Activated CD4-positive, alpha-beta T cell treated with anti-CD3 and anti-CD28 coated beads for 48 hours (primary cell): ENCODE measurements around the gene ZNF740.

ENCODE experiments used
- DNase-seq: peaks from one replicate; pipeline ENCODE4 v3.0.0-alpha.2; 2020

Gene ZNF740

DNA sequence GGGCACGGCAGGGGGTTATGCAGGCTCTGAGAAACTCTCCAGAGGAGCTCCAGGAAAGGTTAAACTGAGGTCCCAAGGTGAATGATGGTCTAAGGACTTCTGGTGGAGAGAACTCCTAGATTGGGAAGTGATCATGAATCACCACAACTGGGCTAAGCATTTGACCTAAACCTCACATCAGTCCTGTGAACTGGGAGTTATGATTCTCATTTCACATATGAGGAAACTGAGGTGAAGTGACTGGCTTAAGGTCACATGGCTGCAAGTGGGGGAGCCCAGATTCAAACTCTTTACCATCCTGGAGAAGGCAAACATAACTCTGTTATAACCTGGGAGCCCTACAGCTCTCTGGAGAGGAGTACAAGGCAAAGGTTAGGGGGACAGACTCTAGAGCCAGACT, 47.3 kb downstream of the ZNF740 start:
- DNase-seq: no peak

DNA sequence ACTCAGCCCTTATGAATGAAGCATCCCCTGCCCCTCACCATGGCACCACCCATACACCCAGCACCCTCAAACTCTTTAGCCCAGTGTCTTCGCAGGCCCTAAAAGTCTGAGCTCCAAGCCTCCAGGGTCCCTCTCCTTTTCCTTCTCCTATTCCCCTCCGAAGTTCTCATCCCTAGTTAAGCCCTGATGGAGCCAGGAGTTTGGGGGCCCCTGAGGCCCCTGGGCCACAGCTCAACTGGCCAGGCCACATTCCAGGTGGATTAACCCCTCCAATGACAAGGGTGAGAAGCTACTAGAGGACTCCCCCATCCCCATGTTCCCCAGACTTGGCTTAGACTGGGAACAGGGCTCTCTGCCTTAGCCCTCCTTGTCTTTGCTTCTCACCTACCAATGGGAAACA, 48.9 kb downstream of the ZNF740 start:
- DNase-seq: no peak

DNA sequence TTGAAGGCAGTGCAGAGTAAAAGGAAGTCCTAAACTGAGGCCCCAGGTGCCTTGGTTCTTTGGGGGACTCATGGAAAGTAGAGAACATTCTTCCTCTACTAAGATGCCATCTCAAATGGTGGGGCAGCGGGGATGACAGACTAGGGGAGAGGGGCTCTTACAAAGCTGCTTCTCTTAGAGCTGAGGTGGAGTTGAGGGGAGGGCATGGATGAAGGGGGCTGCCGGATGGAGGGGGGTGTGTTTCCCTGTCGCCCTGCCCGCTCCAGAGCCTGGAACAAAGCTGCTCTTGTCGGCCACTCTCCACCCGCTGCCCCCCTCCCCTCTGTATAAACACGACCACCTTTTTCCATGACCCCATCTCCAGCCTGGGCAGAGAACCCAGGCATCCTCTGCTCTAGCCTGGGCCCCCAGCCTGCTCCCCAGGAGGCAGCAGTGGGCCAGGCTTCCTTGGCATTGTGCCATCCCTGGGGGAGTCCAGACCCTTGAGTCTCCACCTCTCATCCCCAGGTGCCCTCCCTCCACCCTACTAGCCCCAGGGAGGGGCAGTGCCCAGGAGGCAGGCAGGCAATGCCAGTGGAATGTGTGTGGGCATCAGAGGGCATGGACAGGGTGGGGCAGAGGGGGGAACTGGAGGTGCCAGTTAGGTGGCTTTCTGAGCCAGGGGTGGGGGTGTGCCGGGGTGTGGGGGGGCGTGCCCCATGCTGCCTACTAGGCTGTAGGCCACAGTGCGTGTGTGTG, 49.8 kb downstream of the ZNF740 start:
- no peak for DNase-seq

DNA sequence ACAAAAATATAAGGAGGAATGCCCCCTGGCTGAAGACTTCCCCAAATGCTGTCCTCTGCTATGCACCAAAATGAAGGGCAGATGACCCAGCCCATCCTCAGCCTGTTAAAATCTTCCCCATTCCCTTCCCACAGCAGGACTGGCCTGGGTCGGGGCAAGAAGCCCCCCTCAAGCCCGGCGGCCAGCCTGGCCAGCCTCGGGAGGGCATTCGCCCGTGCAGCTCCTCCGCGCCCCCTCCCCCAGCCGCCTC, 51.1 kb downstream of the ZNF740 start:
- no peak for DNase-seq

DNA sequence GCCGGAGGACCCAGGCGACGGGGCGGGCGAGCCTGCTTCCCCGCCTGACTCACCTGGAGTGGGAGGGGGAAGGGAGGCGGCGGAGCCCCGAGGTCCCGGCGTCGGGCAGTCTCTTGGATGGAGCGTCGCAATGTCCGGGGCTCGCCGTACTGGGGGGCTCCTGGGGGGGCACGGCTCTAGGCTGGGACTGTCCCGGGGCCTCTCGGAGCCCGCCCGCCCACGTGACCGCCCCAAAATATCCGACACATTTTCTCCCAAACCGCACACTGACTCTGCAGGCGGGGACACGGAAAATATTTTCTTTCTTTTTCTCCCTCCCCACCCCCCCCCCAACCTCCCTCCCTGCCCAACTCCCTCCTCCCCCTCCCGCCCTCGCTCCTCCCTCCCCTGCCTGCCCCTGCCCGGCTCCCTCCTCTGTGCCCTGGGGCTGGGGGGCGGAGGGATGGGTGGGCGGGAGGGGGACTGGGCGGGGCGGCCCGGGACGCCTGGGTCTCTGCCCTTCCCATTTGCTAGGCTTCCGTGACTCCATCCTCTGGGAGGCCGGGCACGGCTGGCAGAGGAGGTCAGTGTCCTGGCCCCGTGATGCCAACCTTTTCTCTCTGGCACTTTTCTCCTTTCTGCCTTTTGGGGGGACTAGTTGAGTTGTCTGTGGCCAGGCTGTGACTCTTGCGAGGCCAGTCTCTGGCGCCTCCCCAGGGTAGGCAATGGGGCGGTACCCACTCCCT, 51.6 kb downstream of the ZNF740 start, which contains the start of gene RARG:
RARG (minus strand) TSS at position 289 of the 725 bp plus-strand sequence. CDS start 4,664 bp downstream, outside the sequence.
- DNase-seq: peak; percentile 75

DNA sequence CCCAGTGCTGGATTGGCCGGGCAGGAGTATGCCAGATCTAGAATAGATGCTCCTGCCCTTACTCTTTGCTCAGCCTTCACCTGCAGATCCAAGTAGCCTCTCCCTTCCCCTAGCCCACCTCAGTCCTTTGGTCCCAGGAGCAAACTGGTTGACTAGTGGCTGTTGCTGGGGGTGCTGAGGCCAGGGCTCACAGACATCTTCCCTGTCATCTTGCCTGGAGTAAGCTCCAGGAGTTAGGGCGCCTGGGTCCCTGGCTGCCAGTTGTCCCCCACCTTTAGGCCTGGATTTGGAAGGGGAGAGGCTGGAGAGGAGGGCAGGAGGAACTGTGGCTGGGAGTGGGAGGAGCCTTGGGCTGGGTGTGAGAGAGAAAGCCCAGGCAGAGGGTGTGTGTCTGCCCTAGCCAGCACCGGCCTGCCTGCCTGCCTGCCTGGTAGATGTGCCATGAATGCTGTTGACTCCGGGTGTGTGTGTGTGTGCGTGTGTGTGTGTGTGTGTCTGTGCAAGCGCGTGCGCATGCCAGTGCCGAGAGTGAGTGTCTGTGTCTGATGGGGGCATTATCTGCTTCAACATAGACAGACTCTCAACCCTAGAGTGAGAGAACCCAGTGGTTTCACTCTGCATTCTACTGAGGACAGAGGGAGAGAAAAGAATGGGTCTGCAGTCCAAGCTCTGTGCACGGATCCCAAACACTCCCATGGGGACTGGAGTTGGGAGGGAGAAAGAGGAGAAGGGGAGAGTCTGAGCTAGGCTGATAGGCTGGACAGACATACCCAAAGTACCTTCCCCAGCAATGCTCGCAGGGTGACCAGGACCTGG, 52.3 kb downstream of the ZNF740 start:
- DNase-seq: peak; percentile 46

DNA sequence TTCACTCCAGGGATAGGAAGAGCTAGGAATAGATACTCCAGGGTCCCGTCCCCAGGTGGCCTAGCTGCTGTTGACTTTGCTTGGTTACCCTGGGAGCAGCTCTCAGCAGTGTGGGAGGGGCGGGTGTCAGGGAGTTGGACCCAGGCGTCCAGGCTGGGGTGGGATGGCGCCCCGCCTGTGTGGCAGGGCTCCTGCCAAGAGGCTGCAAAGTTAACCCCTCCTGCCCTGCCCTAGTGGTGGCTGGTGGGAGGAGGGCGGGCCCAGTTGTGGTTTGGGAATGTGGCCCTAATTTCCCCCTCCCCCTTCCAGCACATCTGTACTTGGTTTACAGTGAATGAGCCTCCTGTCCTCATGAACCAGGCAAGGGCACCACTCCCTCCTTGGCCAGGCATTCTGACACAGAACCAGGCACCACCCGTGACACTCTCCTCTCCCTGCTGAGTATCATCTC, 53.2 kb downstream of the ZNF740 start:
- DNase-seq: no peak

DNA sequence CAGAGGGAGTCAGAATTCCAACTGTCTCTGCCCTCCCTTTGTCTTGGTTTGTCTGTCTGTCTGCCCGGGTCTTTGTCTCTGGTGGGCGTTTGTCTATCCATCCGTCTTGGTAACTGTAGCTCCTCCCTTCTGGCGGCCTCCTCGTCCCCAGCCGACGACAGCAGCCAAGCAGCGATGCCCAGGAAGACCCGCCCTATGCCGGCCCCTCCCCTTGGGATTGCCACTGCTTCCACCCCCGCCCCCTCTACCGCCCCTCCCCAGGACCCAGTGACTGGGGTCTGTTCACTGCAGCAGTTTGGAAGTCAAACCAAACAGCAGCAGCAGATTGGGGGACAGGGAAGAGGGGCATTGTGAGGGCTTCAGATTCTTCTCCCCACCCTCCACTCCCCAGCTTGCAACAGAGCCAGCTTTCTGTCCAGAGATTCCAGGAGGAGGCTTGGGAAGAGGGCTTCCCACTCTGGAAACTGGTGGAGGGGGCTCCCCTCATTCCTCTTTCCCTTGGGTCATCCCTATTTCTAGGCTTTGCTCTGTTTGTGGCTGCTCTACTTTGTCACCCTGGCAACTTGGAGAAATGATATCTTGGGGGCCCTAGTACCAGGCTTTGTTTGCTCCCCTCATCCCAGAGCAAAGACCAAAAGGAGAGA, 53.9 kb downstream of the ZNF740 start:
- DNase-seq: no peak

DNA sequence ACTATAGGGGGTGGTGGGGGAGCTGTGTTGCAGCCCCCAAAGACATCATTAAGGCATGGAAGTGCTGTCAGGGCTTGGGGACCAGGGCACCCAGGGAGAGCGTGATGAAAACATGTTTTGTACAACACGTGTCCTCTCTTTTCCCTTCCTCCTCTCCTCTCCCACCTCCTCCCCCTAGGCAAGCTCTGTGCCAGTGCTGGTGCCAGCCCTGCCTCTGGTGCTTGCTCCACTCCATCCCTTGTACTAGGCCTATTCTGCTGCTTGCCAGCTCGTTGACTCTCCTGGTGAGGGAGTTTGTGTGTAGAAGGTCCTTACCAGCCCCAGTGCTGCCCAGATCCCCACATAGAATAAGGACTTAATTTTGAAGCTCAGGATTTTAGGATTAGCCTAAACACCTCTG, 54.6 kb downstream of the ZNF740 start:
- DNase-seq: no peak

DNA sequence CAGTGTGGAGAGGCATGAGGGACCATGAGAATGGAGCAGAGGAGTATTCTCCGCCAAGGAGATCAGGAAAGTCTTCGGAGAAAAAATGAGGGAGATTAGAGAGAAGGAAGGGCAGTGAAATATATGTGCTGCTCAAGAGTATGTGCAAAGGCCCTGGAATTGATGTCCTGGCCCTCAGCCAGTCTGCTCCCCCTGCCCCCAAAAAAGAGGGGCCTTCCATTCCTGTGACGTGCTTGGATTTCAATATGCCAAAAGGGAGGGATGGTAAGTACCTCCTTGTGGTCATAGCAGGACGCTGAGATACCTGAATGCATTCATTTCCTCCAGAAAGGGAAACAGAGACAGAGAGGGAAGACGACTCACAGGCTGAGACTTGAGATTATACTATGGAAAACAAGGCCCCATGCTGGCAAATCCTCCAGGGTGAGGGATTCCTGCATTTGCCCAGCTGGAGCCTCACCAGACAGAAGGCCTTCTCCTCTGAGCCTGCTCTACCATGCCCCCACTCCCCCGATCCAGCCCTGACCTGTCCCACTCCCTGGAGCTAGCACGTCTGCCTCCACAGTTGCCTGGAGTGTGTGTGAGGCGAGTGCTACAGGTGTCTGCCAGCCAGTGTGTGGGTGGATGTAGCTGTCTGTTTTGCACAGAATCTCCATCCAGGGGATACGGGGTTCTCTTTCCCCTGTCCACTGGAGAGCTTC, 55.4 kb downstream of the ZNF740 start:
- DNase-seq: peak; percentile 49

DNA sequence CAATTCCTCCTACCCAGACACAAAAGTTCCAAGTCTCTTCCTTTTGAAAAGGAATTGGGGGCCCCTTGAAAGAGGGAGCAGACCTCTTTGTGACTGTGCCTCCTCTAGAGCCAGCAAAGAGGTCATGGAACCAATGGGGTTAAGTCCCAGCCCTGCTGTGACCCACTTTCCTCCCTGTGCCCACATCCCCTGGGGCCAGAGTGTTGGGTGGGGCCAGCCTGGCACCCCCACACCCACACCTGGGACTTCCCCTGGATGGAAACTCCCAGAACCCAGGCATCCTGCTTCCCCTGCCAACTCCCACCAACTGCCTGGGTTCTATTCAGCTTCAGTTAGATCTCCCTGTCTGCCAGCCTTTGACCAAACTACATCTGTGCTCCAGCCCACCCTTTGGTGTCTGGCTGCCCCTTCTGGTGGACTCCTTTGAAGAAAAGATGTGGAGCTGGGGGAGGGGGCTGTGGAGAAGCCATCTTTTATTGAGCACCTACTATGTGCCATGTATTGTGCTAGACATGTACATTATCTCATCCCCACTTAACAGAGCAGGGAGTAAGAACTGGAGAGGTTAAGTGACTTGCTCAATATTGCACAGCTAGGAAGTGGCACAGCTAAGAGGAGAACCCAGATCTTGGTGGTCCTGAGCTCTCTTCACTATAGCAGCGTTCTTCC, 56.1 kb downstream of the ZNF740 start:
- peak; percentile 33 for DNase-seq

DNA sequence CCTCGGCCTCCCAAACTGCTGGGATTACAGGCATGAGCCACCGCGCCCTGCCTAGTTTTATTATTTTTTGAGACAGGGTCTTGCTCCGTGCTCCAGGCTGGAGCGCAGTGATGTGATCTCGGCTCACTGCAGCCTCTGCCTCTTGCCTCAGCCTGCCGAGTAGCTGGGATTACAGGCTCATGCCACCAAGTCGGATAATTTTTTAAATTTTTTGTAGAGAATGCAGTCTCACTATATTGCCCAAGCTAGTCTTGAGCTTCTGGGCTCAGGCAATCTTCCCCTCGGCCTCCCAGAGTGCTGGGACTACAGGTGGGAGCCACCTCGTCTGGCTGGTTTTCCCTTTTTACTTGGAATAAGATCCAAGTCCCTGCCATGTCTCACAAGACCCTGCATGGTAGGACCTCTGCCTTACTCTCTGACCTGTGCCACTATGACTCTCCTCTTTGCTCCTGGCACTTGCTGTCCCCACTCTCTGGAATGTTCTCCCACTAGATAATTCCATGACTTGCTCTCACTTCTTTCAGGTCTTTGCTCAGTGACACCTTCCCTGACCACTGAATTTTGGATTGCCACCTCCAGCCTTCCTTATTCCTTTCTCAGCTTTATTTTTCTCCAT, 59.2 kb downstream of the ZNF740 start:
- DNase-seq: no peak

DNA sequence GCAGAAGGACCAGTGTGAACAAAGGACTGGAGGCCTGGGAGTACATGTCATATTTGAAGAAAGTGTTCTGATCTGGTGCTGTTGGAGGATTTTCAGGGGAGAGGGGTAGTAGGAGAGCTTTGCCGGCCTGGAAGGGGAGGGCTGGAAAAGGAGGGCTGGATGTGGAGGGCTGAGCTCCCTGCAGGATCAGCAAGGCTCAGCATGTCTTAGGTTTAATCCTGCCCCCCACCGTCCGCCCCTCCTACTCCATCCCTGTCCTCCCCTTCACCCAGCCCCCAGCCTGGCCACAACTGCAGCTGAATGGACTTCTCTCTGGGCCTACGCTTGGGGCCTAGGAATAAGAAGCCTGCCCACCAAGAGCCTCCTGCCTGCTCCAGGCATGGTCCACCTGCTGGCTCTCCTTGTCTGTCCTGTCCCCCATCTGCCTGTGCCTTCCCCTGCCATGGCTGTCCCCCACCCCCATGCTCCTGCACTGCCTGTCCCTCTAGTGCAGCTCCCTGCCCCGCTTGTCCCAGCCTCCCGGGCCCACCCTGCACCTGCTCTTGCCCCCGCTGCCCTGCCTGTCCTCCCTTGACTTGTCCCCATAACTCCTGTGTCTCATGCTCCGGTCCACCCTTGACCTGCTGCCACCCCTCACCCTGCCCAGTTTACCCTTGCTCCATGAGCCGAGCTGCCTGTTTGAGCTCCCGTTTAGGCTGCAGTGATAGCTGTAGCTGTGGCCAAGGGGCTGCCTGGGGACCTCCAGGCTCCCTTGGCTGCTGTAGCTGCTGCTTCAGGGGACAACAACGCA, 61.3 kb downstream of the ZNF740 start:
- DNase-seq: no peak

DNA sequence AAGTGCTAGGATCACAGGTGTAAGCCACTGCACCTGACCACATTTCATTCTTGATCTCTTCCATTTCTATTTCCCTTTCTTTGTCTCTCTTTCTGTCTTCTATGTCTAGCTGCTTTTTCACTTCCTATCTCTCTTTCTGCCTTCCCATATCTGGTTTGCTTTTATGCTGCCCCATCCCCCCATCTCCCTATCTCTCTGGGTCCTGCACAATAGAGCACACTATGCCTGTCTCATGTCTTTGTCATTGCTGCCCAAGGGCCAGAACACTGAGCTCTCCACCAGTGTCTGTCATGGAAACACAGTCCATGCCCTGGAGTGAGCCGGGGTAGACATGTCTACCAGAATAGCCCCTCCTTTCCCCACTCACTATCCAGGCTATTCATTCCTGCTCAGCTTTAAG, 63.8 kb downstream of the ZNF740 start:
- DNase-seq: no peak
